Caco-2 (cell line): ENCODE measurements around the gene PIP5KL1. TPM values are rescaled to one million over a fixed set of nuclear protein-coding genes. Genes with fewer than 3 reads are reported as not detected.

Experiments used
- BruUV-seq: library from RNA; stranded (reverse); fragments of 400-500 nt; replicated peaks from 2 replicates; lab custom pipeline; 2021; lab: Mats Ljungman, UMichigan
- CTCF ChIA-PET: fragments of 300-600 bp; sonication (Branson Sonifier 250); formaldehyde crosslinking; loops from one replicate; lab custom pipeline; 2022; ENCODE audit warnings: antibody characterized with exemption; lab: Charles Lee
- POLR2A ChIA-PET: fragments of 300-600 bp; sonication (Branson Sonifier 250); formaldehyde crosslinking; loops from one replicate; lab custom pipeline; 2022; ENCODE audit warnings: antibody characterized with exemption; lab: Charles Lee
- DNase-seq, 2 experiments: peaks; one replicate each; pipeline versions ENCODE4 v3.0.0 to v3.0.0-alpha.2; 2020 to 2022
- H3K27me3 ChIP-seq: replicated peaks from 2 replicates; pipeline ENCODE4 v1.6.0; 2011; ENCODE audit warnings: low read length; ENCODE audit not compliant: control insufficient read depth, insufficient read depth
- H3K36me3 ChIP-seq: 2 replicates; pipeline ENCODE4 v1.5.1; 2011; ENCODE audit warnings: low read length; ENCODE audit not compliant: control insufficient read depth, insufficient read depth
- H3K4me1 ChIP-seq: fragments of 250-450 bp; sonication (Bioruptor Pico); 2 replicates; pipeline ENCODE4 v1.5.1; 2020; ENCODE audit warnings: mild to moderate bottlenecking
- H3K4me3 ChIP-seq: 2 replicates; pipeline ENCODE4 v1.5.1; 2011; ENCODE audit warnings: low read depth, mild to moderate bottlenecking, control low read depth, low read length
- H3K9me3 ChIP-seq: fragments of 250-450 bp; sonication (Bioruptor Pico); 2 replicates; pipeline ENCODE4 v1.5.1; 2020; ENCODE audit warnings: mild to moderate bottlenecking, moderate library complexity
- H3K27ac Mint-ChIP-seq: one replicate; pipeline ENCODE4 v1.8.0; 2022; ENCODE audit warnings: mixed read lengths; ENCODE audit not compliant: unreplicated experiment
- H3K27me3 Mint-ChIP-seq: one replicate; pipeline ENCODE4 v1.8.0; 2022; ENCODE audit warnings: mixed read lengths; ENCODE audit not compliant: insufficient read depth, unreplicated experiment
- H3K36me3 Mint-ChIP-seq: one replicate; pipeline ENCODE4 v1.8.0; 2022; ENCODE audit warnings: mild to moderate bottlenecking, mixed read lengths; ENCODE audit not compliant: insufficient read depth, unreplicated experiment
- H3K4me1 Mint-ChIP-seq: one replicate; pipeline ENCODE4 v1.8.0; 2022; ENCODE audit warnings: low read depth, mixed read lengths; ENCODE audit not compliant: unreplicated experiment
- H3K4me3 Mint-ChIP-seq: one replicate; pipeline ENCODE4 v1.8.0; 2022; ENCODE audit warnings: mild to moderate bottlenecking, moderate library complexity, mixed read lengths; ENCODE audit not compliant: unreplicated experiment
- H3K9me3 Mint-ChIP-seq: one replicate; pipeline ENCODE4 v1.8.0; 2022; ENCODE audit warnings: mixed read lengths; ENCODE audit not compliant: unreplicated experiment
- intact Hi-C: fragments of 100-400 bp; cut with micrococcal nuclease; formaldehyde crosslinking; loops from one replicate; pipeline ENCODE4 v1.10.0; 2022; ENCODE audit not compliant: unreplicated experiment
- total RNA-seq: library from RNA; stranded (reverse); gene quantifications from 2 replicates; pipeline ENCODE4 v1.2.3, GENCODE V29; 2022
- TF ChIP-seq, protein P1 (sequence below), 2 experiments: fragments of 200-600 bp in 1 of 2; IDR thresholded peaks; 1 replicate in 1 of 2; 2 replicates in 1 of 2; pipeline versions ENCODE4 v1.5.1 to v1.8.0; 2011 to 2022; ENCODE audit warnings: antibody characterized with exemption in 1 of 2, control low read depth in 1 of 2, inconsistent platforms in 1 of 2, low read depth in 1 of 2, low read length in 1 of 2, mild to moderate bottlenecking in 1 of 2, moderate library complexity in 1 of 2; ENCODE audit not compliant: insufficient read depth in 1 of 2, severe bottlenecking in 1 of 2, unreplicated experiment in 1 of 2

The PIP5KL1 gene
- total RNA-seq, 1 experiment from 2014 or later: 2.3 TPM

DNA sequence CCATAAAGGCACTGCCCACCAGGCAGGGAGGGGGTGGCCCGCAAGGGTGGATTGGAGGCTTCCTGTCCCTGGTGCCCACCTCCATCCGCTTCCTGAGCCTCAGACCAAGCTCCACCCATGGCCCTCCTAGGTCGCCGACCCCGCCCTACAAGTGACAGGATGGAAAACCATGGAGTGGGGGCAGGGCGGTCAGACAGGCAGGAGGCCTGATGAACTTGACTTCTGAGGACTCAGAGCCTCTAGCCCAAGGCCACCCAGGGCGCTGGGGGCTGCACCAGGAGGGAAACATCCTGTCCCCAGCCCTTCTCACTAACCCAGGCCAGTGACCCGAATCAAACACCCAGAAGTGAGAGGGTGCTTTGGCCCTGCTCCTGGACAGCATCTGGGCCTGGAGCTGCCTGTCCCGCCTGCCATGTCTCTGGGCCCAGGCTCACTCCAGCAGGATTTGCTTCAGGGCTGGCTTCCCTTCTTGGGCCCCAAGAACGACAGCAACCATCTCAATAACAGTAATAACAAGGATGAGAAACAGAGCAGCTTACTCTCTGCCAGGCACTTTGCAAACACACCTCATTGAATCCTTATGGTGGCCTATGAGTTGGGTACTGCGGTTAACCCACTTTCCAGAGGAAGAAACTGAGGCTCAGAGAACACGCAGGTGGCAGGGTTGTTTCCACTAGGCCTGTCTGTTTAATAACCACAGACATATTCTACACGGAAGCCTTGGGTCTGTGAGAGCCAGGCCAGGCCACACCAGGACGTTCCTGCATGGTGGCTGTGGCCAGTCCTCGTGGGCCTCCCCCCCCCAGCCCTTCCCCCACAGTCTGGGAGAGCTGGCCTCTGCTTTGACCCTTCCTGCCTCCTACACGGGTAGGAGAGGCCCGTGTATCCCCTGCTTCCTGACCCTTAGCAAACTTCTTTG is 26.8 kb downstream of the PIP5KL1 start:
- H3K27ac Mint-ChIP-seq: peak overlapping the region; percentile 47
- peaks cover 6% of the 10 kb centered on the region for H3K36me3 Mint-ChIP-seq
- H3K4me1 ChIP-seq: peaks cover 31% of the 10 kb centered on the region
- no TSS peak for BruUV-seq
- no peak for DNase-seq
- H3K4me3 ChIP-seq: no peak overlapping the region
- no peaks in the 10 kb centered on the region for H3K9me3 ChIP-seq
- H3K4me3 Mint-ChIP-seq: no peak overlapping the region
- no peaks in the 10 kb centered on the region for H3K9me3 Mint-ChIP-seq
- H3K27me3 Mint-ChIP-seq: no peaks in the 10 kb centered on the region
- TF ChIP-seq, protein P1, sequence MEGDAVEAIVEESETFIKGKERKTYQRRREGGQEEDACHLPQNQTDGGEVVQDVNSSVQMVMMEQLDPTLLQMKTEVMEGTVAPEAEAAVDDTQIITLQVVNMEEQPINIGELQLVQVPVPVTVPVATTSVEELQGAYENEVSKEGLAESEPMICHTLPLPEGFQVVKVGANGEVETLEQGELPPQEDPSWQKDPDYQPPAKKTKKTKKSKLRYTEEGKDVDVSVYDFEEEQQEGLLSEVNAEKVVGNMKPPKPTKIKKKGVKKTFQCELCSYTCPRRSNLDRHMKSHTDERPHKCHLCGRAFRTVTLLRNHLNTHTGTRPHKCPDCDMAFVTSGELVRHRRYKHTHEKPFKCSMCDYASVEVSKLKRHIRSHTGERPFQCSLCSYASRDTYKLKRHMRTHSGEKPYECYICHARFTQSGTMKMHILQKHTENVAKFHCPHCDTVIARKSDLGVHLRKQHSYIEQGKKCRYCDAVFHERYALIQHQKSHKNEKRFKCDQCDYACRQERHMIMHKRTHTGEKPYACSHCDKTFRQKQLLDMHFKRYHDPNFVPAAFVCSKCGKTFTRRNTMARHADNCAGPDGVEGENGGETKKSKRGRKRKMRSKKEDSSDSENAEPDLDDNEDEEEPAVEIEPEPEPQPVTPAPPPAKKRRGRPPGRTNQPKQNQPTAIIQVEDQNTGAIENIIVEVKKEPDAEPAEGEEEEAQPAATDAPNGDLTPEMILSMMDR (IDR thresholded peaks at IDR 0.05; ENCODE audit: insufficient read depth in 1 of 2, low read depth in 1 of 2, low read length in 1 of 2, severe bottlenecking in 1 of 2, unreplicated experiment in 1 of 2): no peak
- ChIA-PET CTCF (no interaction called here), POLR2A (no interaction called here)
- H3K4me1 Mint-ChIP-seq: peaks cover 7% of the 10 kb centered on the region
- no peaks in the 10 kb centered on the region for H3K27me3 ChIP-seq
- intact Hi-C loops: no loop called here
- H3K36me3 ChIP-seq: no peaks in the 10 kb centered on the region

- peaks cover 7% of the 10 kb centered on the region for H3K36me3 ChIP-seq
- Mint-ChIP-seq H3K4me3 (peak within 1 kb of the TSS; percentile 76), H3K27me3 (no peaks in the 10 kb centered on the region), H3K9me3 (peaks cover 2% of the 10 kb centered on the region), H3K4me1 (peaks cover 11% of the 10 kb centered on the region), H3K27ac (peak within 1 kb of the TSS; percentile 76), H3K36me3 (peaks cover 32% of the 10 kb centered on the region)
- H3K9me3 ChIP-seq: peaks cover 3% of the 10 kb centered on the region; the same call in 1 of the 2 replicates
- peak; percentile 62 to 85 for DNase-seq
- TF ChIP-seq, protein P1 (IDR thresholded peaks at IDR 0.05; ENCODE audit: insufficient read depth in 1 of 2, low read depth in 1 of 2, low read length in 1 of 2, severe bottlenecking in 1 of 2, unreplicated experiment in 1 of 2): no peak
- no peaks in the 10 kb centered on the region for H3K27me3 ChIP-seq
- BruUV-seq: no TSS peak
- POLR2A ChIA-PET: interaction anchor here (0.6 kb wide), 1 partner anchor 321 kb away, joined by 5 read pairs; no protein-coding TSS in a partner anchor
- H3K4me1 ChIP-seq: peaks cover 50% of the 10 kb centered on the region
- peak within 1 kb of the TSS; percentile 91 for H3K4me3 ChIP-seq
- CTCF ChIA-PET: interaction anchor here (0.6 kb wide), 1 partner anchor 205 kb away, joined by 6 read pairs; no protein-coding TSS in a partner anchor
- intact Hi-C loops: no loop called here
Measured at GRCh38 chr9:127899128-127899943, 31.2 kb downstream of the PIP5KL1 start, which contains the start of gene ST6GALNAC6. Gene ST6GALNAC6, minus strand, starts transcription at chr9:127899603. Its CDS starts 1,622 bp downstream, at chr9:127897981.
